HL-60/S4 treated with retinoic acid at 250 ng/mL for 4 days and 3 days (cell line): ENCODE data around the gene DDAH1.
"Not testable (repeated sequence)": the region's sequence is repeated elsewhere in the genome, so short reads cannot be mapped to it uniquely, and the experiment has no call there.

Source experiments
- in situ Hi-C: fragments of 300-500 bp; cut with MboI; formaldehyde crosslinking; loops from 2 replicates; pipeline ENCODE4 v1.7.0; 2022; ENCODE audit warnings: low sequenced_read_pairs

Gene DDAH1

GRCh38 chr1:85471558-85471957 lies 6.6 kb upstream of the DDAH1 start:
- in situ Hi-C loops, result no loop called here

- in situ Hi-C loops, result not testable (repeated sequence)
Observed at GRCh38 chr1:85470130-85470529, 5.2 kb upstream of the DDAH1 start.

- in situ Hi-C loops, result no loop called here
Observed at GRCh38 chr1:85467929-85468540, 3.1 kb upstream of the DDAH1 start.

- in situ Hi-C loops, result no loop called here
Observed at GRCh38 chr1:85467036-85467435, 2.1 kb upstream of the DDAH1 start.

- in situ Hi-C loops, result no loop called here
Observed at GRCh38 chr1:85465786-85466134, 801 bp upstream of the DDAH1 start.

- in situ Hi-C loops, result no loop called here
Observed at GRCh38 chr1:85464497-85465098, 361 bp downstream of the DDAH1 start.

- in situ Hi-C loops, result no loop called here
Observed at GRCh38 chr1:85463731-85464496, 1.0 kb downstream of the DDAH1 start.

GRCh38 chr1:85462931-85463649 lies 1.9 kb downstream of the DDAH1 start:
- in situ Hi-C loops, result no loop called here

- in situ Hi-C loops, result no loop called here
Observed at GRCh38 chr1:85461216-85461918, 3.6 kb downstream of the DDAH1 start.

- in situ Hi-C loops, result no loop called here
Observed at GRCh38 chr1:85460555-85461088, 4.3 kb downstream of the DDAH1 start.

GRCh38 chr1:85459290-85459689 lies 5.7 kb downstream of the DDAH1 start:
- in situ Hi-C loops, result no loop called here

GRCh38 chr1:85454214-85454613 lies 10.7 kb downstream of the DDAH1 start:
- in situ Hi-C loops, result no loop called here

- in situ Hi-C loops, result no loop called here
Observed at GRCh38 chr1:85453640-85454194, 11.2 kb downstream of the DDAH1 start.

GRCh38 chr1:85452948-85453347 lies 12.0 kb downstream of the DDAH1 start:
- in situ Hi-C loops, result no loop called here

GRCh38 chr1:85451236-85451830 lies 13.6 kb downstream of the DDAH1 start:
- in situ Hi-C loops, result no loop called here

- in situ Hi-C loops, result no loop called here
Observed at GRCh38 chr1:85450832-85451231, 14.1 kb downstream of the DDAH1 start.

GRCh38 chr1:85449356-85449755 lies 15.6 kb downstream of the DDAH1 start:
- in situ Hi-C loops, result no loop called here

GRCh38 chr1:85448358-85448757 lies 16.6 kb downstream of the DDAH1 start:
- in situ Hi-C loops, result no loop called here

GRCh38 chr1:85447006-85447943 lies 17.7 kb downstream of the DDAH1 start:
- in situ Hi-C loops, result no loop called here
